Tibial nerve (tissue), 4 donors: Measurements from ENCODE around the gene HERC3.

Experiments used
- CTCF ChIP-seq, 5 experiments: fragments of 200-600 bp in 3 of 5; fragments of 450-650 bp in 2 of 5; sonication (generic) in 3 of 5; IDR thresholded peaks; one replicate each; pipeline ENCODE4 v1.5.1; 2016 to 2019; ENCODE audit warnings: antibody characterized with exemption in 5 of 5, mild to moderate bottlenecking in 3 of 5, moderate library complexity in 2 of 5
- EP300 ChIP-seq, 2 donors: sonication (generic); formaldehyde crosslinking; IDR thresholded peaks; one replicate each; pipeline ENCODE4 v1.6.1; 2017; ENCODE audit warnings: antibody characterized with exemption in 2 of 2, mild to moderate bottlenecking in 1 of 2
- POLR2A ChIP-seq, 2 donors: fragments of 450-650 bp; IDR thresholded peaks; one replicate each; pipeline ENCODE4 v1.6.1; 2017; ENCODE audit warnings: antibody characterized with exemption in 2 of 2, mild to moderate bottlenecking in 2 of 2, moderate library complexity in 2 of 2

DNA sequence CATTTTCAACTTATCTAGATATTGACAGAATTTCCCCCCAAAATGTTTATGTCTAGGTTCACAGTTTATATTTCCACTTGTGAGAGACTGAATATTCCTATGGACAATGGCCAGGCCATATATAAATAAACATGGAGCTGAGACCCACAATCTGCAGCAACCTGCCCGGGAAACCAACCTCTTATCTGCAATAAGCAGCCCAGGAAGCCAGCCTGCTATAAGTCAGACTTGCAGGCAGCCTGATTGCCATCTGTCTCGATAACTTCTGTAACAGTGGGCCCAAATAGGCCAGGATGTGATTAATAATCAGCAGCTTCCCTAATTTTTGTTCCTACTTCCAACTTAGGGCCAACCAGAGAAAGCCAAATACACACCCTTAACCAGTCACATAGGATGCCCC is 110.5 kb downstream of the HERC3 start:
- TF ChIP-seq CTCF (IDR thresholded peaks at IDR 0.05) (no peak), POLR2A (IDR thresholded peaks at IDR 0.05) (no peak), EP300 (IDR thresholded peaks at IDR 0.05) (no peak)
